Activated T-cell treated with anti-CD3 and anti-CD28 coated beads, Interleukin-2, amount 50 U/mL, for 1 hour (primary cell): ENCODE data around the gene TM2D3.

Experiments used
- DNase-seq: peaks from one replicate; pipeline ENCODE4 v3.0.0-alpha.2; 2020

Gene TM2D3

GRCh38 chr15:101620671-101621070, 31.5 kb downstream of the TM2D3 start:
- no peak for DNase-seq

DNA sequence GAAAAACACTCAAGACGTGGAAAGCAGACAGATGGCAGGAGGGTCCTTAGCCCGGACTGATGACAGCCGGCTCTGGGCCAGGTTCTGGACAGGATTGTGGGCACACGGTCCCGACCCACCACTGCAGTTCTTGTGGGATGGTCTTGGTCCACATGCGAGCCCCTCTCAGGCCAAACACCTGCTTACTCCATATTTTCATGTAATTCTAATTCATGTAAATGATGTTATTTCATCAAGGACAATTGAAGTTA, 32.6 kb downstream of the TM2D3 start:
- no peak for DNase-seq

DNA sequence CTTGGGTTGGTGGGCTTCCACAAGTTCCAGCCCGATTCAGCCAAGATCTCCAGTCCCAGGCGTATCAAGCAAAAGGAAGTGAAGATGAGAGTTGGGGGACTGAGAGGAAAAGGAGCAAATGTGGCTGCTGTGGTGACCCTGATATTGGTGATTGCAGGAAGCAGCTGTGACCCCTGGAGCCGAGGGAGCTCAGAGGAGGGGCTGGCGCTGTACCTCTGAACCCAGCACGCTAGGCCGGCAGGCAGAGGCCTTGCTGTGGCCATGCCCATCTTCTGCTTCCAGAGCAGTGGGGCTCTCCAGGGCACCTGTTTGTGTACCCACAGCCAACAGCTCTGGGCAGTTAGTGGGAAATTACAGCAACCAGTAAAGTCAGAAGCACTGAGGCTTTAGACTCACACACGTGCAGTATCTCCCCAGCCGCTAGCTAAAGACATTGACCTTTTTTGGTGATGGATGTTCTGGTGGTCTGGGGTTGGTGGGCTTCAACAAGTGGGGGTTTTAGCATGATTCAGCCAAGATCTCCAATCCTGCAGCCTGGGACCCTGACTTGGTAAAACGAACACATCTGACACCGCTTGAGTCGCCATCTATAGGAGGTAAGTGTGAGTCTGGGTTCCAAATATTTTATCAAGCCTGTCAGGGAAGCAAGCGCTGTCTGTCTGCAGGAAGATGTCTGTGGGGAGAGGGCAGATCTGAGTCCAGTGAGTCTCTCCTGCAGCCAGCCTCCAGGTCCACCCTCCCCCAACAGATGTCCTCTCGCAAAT, 33.1 kb downstream of the TM2D3 start:
- no peak for DNase-seq

DNA sequence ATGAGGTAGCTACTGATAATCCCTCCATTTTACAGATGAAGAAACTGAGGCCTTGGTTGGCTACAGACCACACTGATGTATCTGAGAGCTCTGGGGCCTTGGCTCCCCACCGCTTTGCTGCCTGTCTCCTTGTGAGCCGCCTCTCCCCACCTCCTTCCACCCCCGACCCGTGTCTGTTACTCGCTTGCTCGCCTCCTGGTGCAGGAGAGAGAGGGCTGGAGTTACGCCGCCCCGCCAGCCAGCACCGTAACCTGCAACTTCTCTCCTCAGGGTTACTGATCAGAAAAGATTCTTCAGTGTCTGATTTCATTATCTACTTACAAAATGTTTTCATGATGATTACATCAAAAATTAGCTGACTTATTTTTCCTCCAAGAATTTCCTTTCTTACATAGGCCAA, 34.1 kb downstream of the TM2D3 start:
- no peak for DNase-seq

DNA sequence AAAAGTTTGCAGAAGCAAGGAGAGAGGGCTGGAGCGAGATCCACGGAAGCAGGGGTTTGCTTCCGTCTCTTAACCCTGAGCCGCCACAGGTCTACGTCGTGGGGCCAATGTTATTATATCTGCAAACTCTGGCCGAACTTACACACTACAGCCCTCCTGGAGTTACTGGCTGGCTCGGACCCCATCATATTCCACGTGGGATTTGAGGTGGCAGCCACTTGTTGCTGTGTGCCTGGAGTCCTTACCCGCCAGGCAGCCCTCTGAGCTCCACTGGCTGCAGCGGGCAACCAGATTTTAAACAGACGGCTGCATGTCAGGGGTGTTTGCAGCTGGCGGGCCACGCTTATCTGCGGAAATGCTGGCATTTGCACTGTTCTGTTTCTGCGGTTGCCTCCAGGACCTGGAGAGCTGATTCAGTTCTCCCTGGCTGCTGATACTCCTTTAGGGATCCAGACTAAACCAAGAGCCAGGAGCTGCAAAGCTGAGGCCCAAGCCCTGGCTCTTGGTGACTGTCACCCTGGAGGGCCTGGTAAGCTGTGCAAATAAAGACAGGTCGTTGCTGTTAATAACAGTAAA, 34.7 kb downstream of the TM2D3 start:
- DNase-seq = no peak

- DNase-seq = no peak
Observed at GRCh38 chr15:101615986-101616848, 36.0 kb downstream of the TM2D3 start.

- no peak for DNase-seq
Observed at GRCh38 chr15:101615414-101615985, 36.7 kb downstream of the TM2D3 start.

- DNase-seq = no peak
Observed at GRCh38 chr15:101614761-101615160, 37.4 kb downstream of the TM2D3 start.

DNA sequence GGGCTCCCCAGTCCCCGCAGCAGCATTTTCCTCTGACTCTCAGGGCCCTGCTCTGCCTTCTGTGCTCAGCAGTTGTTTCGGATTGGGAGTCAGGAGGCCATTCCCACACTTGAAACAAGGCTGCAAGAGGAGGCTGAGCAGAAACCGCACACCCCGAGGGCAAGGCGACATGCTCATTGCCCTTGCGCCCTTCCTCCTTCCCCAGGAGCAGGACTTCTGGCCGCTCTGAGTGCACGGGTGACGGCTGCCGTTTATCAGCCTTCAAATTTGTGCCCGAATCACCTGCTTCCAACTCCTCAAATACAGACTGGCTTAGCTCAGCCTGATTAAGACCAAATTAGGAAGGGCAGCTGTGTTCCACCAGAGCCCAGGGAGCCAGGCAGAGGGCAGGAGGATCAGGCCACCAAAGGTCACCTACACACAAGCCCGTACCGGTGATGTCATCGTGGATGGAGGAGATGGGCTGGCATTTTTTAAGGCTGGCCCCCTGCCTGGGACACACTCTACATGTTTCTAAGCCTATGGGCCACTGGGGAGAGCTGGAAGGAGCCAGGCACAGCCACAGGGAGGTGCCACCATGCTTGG, 38.1 kb downstream of the TM2D3 start:
- no peak for DNase-seq

DNA sequence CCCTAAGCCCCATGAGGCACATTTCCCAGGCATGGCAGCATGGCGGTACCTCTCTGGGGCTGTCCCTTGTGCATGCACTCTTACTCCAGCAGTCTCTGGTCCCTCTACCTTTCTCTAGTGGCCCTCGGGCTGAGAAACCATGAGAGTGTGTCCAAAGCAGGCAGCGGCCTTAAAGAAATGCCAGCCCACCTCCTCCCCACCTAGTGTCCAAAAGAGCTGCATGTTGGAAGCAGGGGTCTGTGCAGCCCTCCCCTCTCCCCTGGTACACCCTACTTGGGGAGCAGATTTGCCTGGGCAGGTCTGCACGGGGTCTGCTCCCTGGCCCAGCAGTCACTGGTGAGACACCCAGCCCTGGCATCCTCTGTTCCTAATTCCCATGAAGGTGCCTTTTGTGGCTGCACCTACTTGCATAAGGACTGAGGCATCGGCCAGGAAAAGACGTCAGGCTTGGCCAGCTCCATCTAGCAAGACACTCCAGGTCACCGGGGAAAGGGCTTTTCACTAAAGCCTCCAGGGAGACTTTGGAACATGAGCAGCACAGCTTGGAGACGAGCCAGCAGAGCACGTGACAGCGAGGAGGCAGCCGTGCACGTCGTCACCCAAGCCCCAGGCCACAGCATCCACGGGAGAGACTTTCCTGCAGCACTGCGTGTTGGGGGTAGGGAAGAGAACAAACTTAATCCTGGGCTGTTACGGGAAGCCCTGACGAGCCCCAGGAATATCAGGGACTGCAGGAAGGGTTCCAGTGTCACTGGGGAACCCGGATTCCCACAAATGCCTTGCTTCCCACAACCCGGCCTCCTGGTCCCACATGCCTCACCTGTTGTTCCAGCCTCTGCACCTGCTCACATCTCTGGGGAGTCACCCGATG, 38.8 kb downstream of the TM2D3 start:
- DNase-seq = no peak

DNA sequence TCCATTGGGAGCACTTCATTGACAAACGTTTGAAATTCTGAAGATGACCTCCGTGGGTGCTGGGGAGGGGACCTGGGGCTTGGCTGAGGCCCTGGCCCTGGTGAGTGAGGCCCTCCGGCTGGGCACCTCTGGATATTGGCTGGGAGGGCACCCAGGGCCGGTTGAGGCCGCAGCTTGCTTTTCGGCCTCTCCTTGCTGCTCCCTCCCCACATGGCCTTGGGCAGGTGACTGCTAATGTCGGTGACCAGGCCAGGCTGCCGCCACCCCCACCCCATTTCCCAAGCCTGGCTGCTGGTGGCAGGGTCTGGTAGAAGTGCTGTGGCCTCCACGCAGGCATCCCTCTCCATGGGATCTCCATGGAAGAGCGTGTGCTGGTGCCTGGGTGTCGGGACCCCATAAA, 39.5 kb downstream of the TM2D3 start:
- DNase-seq = no peak

GRCh38 chr15:101611580-101612299, 40.4 kb downstream of the TM2D3 start:
- no peak for DNase-seq

- DNase-seq = no peak
Observed at GRCh38 chr15:101611007-101611406, 41.2 kb downstream of the TM2D3 start.

GRCh38 chr15:101610611-101611000, 41.6 kb downstream of the TM2D3 start:
- DNase-seq = no peak

DNA sequence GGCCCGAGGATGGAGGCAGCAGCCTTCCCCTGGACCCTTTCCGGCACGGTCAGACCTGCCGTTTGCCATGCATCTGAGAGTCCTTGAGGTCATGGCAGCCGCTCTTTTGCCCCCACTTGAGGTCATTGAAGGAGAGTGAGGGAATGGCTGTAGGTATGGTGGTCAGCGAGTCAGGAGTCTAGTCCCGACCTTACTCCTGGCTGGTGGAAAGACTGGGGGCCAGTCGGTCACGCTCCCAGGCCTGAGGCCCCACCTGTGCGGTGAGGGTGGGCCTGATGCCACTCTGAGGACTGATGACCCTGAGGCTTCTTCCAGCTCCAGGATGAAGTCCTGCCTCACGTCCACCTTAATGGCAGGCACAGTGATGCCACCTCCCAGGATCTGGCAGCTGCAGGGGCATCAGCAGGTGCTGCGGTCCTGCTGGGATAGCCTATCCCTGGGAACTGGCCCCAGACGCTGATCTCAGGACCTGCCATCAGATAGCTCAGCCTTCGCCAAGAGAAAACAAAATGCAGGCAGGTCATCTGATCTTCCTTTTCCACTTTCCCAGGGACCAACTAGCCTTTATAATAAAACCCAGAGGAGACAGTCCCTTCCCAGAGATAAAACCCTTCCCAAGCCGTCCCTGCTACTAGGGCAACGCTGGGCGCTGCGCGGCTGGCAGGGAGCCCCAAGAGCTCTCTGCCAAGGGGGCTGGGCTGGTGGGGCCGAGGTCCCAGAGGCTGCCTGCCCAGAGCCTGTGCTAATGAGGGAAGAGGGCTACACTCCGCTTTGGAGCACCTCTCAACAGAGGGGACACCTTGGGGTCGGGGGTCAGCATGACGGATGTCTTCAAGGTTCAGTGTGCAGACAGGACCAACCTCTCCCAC, 42.2 kb downstream of the TM2D3 start:
- DNase-seq = no peak

DNA sequence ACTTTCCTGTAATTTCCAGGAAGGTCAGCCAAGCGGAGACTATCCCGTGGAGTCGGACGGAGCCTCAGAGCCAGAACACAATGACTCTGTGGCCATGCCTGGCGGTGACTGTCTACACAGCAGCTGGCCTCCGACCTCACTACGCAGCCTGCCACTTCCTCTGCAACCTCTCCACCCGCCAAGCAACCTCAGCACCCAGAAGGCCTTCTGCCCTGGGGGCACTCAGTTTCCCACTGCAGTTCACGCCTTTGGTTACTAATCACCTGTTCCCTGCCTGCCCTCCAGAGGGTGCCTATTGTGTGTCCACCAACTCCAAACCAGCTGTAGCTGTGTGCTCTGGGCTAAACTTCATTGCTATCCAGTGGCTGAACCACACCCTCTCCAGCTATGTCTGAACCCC, 44.0 kb downstream of the TM2D3 start:
- DNase-seq = no peak

DNA sequence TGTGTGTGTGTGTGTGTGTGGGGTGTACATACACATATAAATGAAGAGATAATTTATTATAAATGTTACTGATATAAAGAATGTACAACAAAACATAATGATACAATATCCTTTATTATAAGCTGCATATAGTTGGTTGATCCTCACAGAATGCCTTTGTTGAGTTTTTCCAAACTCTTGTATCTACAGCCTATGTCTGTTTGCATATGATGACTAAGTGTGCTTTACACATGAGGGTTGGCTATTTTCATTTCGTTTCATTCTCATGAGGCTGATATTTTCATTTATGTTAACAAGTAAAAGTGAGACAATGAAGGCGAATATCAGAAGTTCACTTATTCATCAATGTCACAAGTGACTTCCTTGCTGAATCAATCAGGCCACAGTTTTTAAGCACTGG, 45.1 kb downstream of the TM2D3 start:
- no peak for DNase-seq

DNA sequence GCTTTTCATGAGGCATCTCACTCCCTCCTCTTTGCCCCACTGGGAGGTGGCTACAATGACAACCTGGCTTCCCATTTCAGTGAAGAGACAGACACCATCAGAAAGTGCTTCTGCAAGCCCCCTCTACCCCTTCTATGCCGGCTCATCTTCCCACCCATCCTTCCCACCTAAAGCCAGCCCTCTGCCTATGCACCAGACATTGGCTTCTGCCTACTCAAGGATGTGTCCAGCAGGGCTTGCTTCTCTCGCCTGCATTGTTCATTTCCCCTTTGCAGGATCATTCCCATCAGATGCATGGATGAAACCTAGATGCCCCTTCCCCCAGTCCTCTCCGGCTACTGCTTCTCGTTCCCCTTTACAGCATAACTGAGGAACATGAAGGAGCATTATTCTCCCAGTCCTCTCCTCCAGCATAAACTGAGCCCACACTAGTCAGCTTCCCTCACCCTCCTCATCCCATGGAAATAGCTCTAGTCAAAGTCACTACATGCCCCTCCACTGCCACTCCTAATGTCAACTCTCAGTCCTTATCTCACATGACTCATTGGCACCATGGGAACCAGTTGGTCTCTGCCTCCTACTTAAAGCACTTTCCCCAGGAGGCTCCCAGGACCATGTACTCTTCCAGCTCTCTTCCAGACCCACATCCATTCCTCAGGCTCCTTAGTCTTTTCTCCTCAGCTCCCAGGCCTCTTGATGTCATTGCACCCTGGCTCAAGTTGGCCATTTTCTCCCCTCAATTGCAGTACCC, 47.9 kb downstream of the TM2D3 start:
- DNase-seq = no peak

GRCh38 chr15:101602801-101603200, 49.4 kb downstream of the TM2D3 start:
- DNase-seq = no peak

DNA sequence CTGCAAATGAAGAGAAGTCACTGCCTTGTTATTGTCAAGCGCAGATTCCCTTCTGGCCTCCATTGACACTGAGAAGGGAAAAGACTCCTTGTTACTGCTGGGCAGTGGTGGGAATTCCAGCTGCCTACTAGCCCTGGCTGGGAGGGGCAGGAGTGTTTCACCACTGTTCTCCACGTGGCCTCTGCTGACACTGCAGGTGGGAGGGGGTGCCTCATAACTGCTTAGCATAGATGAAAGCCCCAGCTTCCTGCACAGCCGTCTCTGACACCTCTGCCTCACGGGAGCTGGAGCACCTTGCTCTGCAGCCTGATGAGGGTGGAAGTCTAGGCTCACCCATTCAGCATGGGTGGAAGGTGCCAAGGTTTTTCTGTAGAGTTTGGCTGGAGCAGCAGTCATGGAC, 52.1 kb downstream of the TM2D3 start:
- no peak for DNase-seq
